Activated naive CD4-positive, alpha-beta T cell (primary cell): Measurements from ENCODE around the gene NPAP1.
"Not testable (repeated sequence)": the region's sequence is repeated elsewhere in the genome, so short reads cannot be mapped to it uniquely, and the experiment has no call there.

Experiments
- DNase-seq, 4 experiments: peaks; one replicate each; lab custom pipeline; 2025; lab: John Stamatoyannopoulos, UW

The NPAP1 gene, protein sequence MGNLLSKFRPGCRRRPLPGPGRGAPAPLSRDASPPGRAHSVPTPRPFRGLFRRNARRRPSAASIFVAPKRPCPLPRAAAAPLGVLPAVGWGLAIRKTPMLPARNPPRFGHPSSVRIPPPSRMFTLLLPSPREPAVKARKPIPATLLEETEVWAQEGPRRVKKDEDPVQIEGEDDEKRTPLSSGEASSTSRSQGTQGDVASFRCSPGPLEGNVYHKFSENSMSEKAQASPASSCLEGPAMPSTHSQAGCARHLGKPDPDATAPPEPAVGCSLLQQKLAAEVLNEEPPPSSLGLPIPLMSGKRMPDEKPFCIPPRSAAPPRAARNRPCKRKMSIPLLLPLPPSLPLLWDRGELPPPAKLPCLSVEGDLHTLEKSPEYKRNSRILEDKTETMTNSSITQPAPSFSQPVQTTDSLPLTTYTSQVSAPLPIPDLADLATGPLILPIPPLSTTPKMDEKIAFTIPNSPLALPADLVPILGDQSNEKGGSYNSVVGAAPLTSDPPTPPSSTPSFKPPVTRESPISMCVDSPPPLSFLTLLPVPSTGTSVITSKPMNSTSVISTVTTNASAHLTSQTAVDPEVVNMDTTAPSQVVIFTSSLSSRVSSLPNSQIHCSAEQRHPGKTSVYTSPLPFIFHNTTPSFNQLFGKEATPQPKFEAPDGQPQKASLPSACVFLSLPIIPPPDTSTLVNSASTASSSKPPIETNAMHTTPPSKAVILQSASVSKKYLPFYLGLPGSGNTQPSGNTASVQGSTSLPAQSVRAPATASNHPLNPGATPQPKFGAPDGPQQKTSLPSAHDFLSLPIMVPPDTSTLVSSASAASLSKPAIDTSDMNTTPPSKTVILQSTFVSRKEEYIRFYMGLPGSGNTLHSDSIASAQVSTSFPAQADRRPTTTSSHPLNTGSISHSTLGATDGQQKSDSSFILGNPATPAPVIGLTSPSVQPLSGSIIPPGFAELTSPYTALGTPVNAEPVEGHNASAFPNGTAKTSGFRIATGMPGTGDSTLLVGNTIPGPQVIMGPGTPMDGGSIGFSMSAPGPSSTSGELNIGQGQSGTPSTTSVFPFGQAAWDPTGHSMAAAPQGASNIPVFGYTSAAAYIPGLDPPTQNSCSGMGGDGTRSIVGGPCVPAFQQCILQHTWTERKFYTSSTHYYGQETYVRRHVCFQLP

DNA sequence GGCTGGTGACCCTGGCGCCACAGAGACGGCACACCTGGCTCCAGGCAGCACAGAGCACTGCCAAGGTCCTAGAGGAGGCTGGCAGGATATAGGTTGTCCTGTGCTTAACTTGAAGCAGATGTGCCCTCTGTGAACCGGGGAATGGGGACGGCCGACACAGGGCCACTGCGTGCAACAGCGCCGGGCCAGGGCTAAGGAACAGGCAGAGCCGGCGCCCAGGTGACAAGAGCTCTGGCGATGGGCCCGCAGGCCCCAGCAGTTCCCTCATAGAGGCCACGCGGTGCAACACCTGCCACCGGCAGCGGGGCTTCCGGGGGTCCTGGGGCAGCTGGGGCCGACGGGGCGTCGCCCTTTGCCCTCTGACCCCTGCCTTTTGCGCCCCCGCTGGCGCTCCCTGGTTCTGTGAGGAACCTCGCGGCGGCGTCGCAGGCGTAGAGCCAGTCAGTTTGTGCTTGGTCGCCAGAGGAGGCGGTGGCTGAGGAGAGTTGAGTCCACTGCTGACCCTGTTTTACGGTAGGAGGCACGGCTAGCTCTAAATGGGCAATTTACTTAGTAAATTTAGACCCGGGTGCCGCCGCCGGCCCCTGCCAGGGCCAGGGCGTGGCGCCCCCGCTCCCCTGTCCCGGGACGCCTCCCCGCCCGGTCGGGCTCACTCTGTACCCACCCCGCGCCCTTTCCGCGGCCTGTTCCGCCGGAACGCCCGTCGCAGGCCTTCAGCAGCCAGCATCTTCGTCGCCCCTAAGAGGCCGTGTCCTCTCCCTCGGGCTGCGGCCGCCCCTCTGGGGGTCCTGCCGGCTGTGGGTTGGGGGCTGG, at the start of gene NPAP1:
Gene NPAP1, plus strand, starts transcription at position 444 of the 813 bp plus-strand sequence. Its CDS starts 93 bp downstream, at position 537.
- DNase-seq: no peak

GRCh38 chr15:24627443-24627842, 48.1 kb upstream of the NPAP1 start:
- DNase-seq: no peak

DNA sequence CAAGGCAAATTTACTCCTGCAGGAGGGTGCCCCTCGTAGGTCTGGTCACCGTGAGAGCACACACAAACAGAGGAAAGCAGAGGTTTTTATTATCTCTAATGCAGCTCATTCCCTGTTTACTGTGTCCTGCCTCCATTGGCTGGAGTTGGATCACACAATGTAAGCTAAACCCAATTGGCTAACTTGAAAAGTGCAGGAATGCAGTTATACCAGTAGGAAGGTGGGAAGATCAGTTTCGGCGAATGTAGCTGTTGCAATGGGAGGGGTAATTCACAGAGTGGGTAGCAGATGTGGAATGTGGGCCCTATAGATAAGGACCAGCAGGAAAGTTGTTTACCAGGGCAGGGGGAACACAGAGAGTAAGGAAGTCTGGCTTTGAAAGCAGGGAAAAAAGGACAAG, 42.5 kb upstream of the NPAP1 start:
- no peak for DNase-seq

GRCh38 chr15:24639412-24639811, 36.2 kb upstream of the NPAP1 start:
- not testable (repeated sequence) for DNase-seq

GRCh38 chr15:24645627-24646026, 29.9 kb upstream of the NPAP1 start:
- DNase-seq: no peak

DNA sequence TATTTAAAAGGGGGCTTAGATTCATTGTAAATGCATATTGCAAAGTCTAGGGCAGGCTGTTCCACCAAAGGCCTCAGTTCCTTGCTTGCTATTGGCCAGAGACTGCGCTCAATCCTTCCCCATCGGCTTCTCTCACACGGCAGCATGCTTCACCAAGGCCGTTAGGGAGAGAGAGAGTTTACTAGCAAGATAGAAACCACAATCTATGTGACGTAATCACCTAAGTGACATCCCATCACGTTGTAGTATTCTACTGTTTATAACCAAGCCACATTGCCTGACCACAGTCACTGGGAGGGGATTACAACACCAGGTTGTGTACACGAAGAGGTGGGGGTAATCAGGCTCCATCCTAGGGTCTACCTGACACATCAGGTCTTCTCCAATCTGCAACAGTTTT, 16.0 kb upstream of the NPAP1 start:
- no peak for DNase-seq

DNA sequence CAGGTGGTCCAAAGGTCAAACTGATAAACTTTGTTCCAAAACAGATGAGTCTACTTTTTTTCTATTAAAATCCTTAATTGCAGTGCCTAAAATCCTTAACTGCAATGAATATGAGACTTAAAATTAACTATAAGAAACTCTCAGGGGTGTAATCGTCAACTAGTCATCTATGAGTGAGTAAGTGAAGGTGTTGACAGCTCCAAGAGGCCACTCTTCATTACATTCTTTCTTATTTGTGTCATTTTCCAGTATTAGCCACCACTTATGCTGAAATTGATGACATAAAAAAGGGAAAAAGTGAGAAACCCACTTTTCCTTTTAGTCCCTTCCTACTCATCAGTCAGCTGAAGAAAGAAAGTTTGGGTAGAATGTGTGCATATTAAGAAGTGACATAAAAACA, 12.6 kb upstream of the NPAP1 start:
- DNase-seq: no peak

GRCh38 chr15:24676431-24676830, 856 bp downstream of the NPAP1 start:
- DNase-seq: no peak

DNA sequence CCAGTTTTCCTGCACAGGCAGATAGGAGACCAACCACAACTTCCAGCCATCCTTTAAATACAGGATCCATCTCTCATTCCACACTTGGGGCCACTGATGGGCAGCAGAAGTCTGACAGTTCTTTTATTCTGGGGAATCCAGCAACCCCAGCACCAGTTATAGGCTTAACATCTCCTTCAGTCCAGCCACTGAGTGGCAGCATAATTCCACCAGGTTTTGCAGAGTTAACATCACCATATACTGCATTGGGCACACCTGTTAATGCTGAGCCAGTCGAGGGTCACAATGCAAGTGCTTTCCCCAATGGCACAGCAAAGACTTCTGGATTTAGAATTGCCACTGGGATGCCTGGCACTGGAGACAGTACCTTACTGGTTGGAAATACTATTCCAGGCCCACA, 2.9 kb downstream of the NPAP1 start:
- no peak for DNase-seq

DNA sequence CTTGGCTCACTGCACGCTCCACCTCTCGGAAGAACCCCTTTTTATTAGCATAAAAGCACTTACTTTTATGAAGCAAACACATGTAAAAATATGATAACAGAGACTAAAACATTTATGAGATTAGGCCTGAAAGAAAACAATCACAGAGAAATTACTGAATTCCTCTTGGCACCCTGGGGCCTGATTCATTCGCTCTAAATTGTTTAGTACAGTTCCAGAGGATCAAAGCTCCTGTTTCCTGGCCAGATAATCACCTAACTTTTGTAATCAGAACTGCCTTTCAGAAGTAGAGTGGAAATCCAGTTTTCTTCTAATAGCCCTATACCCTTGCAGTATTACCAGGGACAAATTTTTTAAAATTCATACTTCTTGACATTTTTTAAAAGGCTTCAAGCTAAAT, 6.4 kb downstream of the NPAP1 start:
- no peak for DNase-seq

DNA sequence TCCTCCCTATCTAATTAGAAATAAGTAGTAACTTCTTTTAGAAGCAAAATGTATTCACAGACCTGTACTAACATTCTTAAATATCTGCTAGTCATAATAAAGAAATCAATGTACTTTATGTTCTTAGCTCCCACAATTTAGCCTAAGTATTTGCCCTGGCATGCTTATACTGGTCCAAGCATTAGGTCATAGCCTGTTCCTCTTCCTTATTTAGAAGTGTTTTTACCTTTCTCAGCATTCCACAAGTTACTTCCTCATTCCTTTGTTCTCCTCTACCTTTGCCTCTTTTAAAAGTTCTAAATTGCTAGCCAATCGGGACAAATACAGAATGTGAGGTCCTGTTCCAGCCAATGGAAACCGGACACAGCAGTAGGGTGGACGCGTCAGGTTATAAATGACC, 7.3 kb downstream of the NPAP1 start:
- not testable (repeated sequence) for DNase-seq

- no peak for DNase-seq
These were observed 8.2 kb downstream of the NPAP1 start for GRCh38 chr15:24683736-24684135.

GRCh38 chr15:24684313-24684712, 8.7 kb downstream of the NPAP1 start:
- no peak for DNase-seq

DNA sequence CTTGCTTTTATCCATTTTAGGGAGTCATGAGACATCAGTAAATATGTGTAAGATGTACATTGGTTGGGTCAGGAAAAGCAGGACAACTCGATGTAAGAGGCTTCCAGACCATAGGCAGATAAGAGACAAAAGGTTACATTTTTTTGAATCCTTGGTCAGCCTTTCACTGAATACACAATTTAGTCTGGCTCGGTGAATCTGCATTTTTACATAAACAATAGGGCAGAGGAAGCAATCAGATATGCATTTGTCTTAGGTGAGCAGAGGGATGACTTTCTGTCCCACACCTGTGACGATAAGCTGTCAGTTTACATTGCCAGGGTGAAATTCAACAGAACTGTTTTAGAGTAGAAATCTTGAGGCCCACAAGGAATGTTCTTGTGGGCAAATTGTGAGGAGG, 20.6 kb downstream of the NPAP1 start:
- no peak for DNase-seq

GRCh38 chr15:24696842-24697241, 21.3 kb downstream of the NPAP1 start:
- no peak for DNase-seq

DNA sequence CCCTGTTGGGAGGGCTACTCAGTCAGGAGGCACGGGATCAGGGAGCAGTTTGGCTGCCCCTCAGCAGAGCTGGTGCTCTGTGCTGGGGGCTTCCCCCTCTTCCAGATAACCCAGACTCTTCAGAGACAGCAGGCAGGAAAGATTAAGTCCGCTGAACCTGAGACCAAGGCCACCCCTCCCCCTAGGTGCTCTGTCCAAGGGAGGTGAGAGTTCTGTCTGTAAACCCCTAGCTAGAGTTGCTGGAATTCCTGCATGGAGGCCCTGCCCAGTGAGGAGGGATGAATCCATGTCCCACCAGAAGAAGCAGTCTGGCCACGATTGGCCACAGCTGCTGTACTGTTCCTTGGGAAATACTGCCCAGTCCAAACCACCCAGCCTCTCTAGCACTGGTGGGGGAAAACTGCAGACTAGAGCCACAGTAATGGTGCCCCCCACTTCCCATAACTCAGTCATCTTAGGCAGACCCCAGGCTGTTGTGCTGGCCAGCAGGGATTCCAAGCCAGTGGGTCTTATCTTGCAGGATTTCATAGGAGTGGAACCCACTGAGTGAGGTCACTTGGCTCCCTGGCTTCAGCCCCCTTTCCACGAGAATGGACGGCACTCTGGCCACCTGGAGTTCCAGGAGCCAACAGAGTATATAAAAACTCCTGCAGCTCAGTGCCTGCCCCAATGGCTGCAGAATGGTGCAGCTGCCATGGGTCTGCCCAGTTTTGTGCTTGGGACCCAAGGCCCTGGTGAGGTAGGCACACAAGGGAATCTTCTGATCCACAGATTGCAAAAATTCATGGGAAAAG, 42.9 kb downstream of the NPAP1 start:
- DNase-seq: no peak

DNA sequence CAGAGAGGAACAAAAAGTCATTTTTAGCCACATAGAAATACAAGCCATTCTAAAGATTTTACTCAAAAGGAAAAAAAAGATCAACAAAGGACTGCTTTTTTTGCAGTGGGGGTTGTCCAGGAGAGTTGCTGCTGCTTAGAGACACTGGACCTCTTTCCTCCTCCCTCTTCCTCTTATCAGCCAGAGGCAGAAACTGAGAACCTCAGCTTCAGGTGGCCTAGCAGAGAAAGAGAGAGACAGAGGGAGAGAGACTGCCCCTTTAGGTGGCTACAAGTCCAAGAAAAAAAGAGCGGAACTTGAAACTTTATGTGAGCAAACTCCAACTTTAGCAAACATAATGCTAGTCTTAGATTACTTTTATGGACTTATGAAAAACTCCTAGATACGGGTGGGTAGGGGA, 54.2 kb downstream of the NPAP1 start:
- no peak for DNase-seq
